ENCODE data around the gene C6orf62. TPM values are rescaled to one million over a fixed set of nuclear protein-coding genes. Genes with fewer than 3 reads are reported as not detected.
A peak's percentile ranks its signal among the peaks of the same experiment; 100 is the strongest.

Gene C6orf62
- polyA plus RNA-seq, 1 of the 3 experiments (the other 2 are of a cell fraction): 36.0 TPM

- TF ChIP-seq MEF2A (IDR thresholded peaks at IDR 0.05; ENCODE audit: borderline replicate concordance, low read depth): no peak
- TF ChIP-seq SMC3 (IDR thresholded peaks at IDR 0.05; ENCODE audit: low read depth, low read length): no peak
- no peak for TF ChIP-seq MXI1 (IDR thresholded peaks at IDR 0.05; ENCODE audit: low read depth, low read length)
- TF ChIP-seq POLR2AphosphoS5 (IDR thresholded peaks at IDR 0.05; ENCODE audit: low read depth, low read length): no peak
- no peak for TF ChIP-seq NFIC (IDR thresholded peaks at IDR 0.05; ENCODE audit: borderline replicate concordance)
- no peak for TF ChIP-seq TEAD4 (IDR thresholded peaks at IDR 0.05; ENCODE audit: borderline replicate concordance, insufficient read depth)
- no peak for TF ChIP-seq RFX5 (IDR thresholded peaks at IDR 0.05; ENCODE audit: low read length)
- TF ChIP-seq GATA2 (CRISPR knock-in tag; IDR thresholded peaks at IDR 0.05): no peak
- TF ChIP-seq PBX3 (IDR thresholded peaks at IDR 0.05): no peak
Measured at GRCh38 chr6:24744911-24745310, 26.0 kb upstream of the C6orf62 start (continued).

- peak overlapping the region in 1 of 2 experiments; percentile 12; a peak in 1 of 4 replicates for H3K4me3 ChIP-seq (ENCODE audit: low read depth in 2 of 2, low read length in 1 of 2)
- no peaks in the 10 kb centered on the region for H4K20me1 ChIP-seq (ENCODE audit: insufficient read depth)
- H3K4me2 ChIP-seq: peak overlapping the region; percentile 72; the same call in 1 of the 2 replicates
- peak overlapping the region; percentile 91 for H2AFZ ChIP-seq (ENCODE audit: low read depth)
- CTCF ChIA-PET: interaction anchor here (1.6 kb wide), 1 partner anchor 11 kb away, joined by 5 read pairs; no protein-coding TSS in a partner anchor
- WGBS (ENCODE audit: low lambda C conversion rate): 92% methylated on average over 3 of the region's 3 CpGs
- peaks cover 0 to 15% of the 10 kb centered on the region in 2 experiments; a peak in 2 of 4 replicates for H3K4me1 ChIP-seq (ENCODE audit: control insufficient read depth in 1 of 2, insufficient read depth in 2 of 2, low read depth in 1 of 2, low read length in 1 of 2)
- peak overlapping the region; percentile 70 to 99; a peak in 3 of 4 replicates for H3K27ac ChIP-seq (ENCODE audit: low read depth in 2 of 2, low read length in 1 of 2)
- peak overlapping the region; percentile 79; the same call in 1 of the 2 replicates for H3K9ac ChIP-seq
- POLR2A ChIA-PET: no interaction called here
- peaks cover 26% of the 10 kb centered on the region for H3F3A ChIP-seq (replicated peaks; ENCODE audit: insufficient read depth)
- no peaks in the 10 kb centered on the region for H3K9me3 ChIP-seq
- H3K36me3 ChIP-seq (replicated peaks in 1 of 2; ENCODE audit: control insufficient read depth in 1 of 2, insufficient read depth in 2 of 2, low read length in 1 of 2): no peaks in the 10 kb centered on the region
- TF ChIP-seq GATA2 (CRISPR knock-in tag; IDR thresholded peaks at IDR 0.05) (no peak), RCOR1 (IDR thresholded peaks at IDR 0.05; ENCODE audit: low read length) (no peak), GABPA (IDR thresholded peaks at IDR 0.05; ENCODE audit: low read depth) (no peak)
- H3K27me3 ChIP-seq (ENCODE audit: insufficient read depth): no peaks in the 10 kb centered on the region
- no peaks in the 10 kb centered on the region for H3K79me2 ChIP-seq (ENCODE audit: insufficient read depth)
- DNase-seq: no peak
- H3K9me2 ChIP-seq: no peaks in the 10 kb centered on the region
Measured at GRCh38 chr6:24743944-24744335, 25.0 kb upstream of the C6orf62 start.

- Histone ChIP-seq H3K9me2 (no peaks in the 10 kb centered on the region), H2AFZ (ENCODE audit: low read depth) (peak overlapping the region; percentile 91), H3K36me3 (replicated peaks in 1 of 2; ENCODE audit: control insufficient read depth in 1 of 2, insufficient read depth in 2 of 2, low read length in 1 of 2) (no peaks in the 10 kb centered on the region), H3K4me2 (peak overlapping the region; percentile 72), H3K9me3 (no peaks in the 10 kb centered on the region), H3F3A (replicated peaks; ENCODE audit: insufficient read depth) (peaks cover 26% of the 10 kb centered on the region), H3K4me3 (ENCODE audit: low read depth in 2 of 2, low read length in 1 of 2) (peak overlapping the region; percentile 13 to 33; a peak in 2 of 4 replicates), H3K4me1 (ENCODE audit: control insufficient read depth in 1 of 2, insufficient read depth in 2 of 2, low read depth in 1 of 2, low read length in 1 of 2) (peaks cover 0 to 15% of the 10 kb centered on the region in 2 experiments; a peak in 2 of 4 replicates), H3K79me2 (ENCODE audit: insufficient read depth) (no peaks in the 10 kb centered on the region), H4K20me1 (ENCODE audit: insufficient read depth) (no peaks in the 10 kb centered on the region), H3K27me3 (ENCODE audit: insufficient read depth) (no peaks in the 10 kb centered on the region), H3K27ac (ENCODE audit: low read depth in 2 of 2, low read length in 1 of 2) (peak overlapping the region; percentile 70 to 99; a peak in 3 of 4 replicates), H3K9ac (peak overlapping the region; percentile 79; the same call in 1 of the 2 replicates)
- ChIA-PET POLR2A (no interaction called here), CTCF (interaction anchor here (1.2 kb wide), 1 partner anchor 222 kb away, joined by 3 read pairs; no protein-coding TSS in a partner anchor)
- 8% methylated on average over 2 of the region's 2 CpGs for WGBS (ENCODE audit: low lambda C conversion rate)
- DNase-seq: no peak
- TF ChIP-seq RFX5 (IDR thresholded peaks at IDR 0.05; ENCODE audit: low read length) (no peak), IRF3 (IDR thresholded peaks at IDR 0.05; ENCODE audit: low read depth, low read length) (no peak), CTCF (IDR thresholded peaks at IDR 0.05) (no peak), MXI1 (IDR thresholded peaks at IDR 0.05; ENCODE audit: low read depth, low read length) (no peak), FOXM1 (IDR thresholded peaks at IDR 0.05; ENCODE audit: low read depth) (no peak; the same call in 1 of the 2 replicates), YY1 (IDR thresholded peaks at IDR 0.05; ENCODE audit: low read depth) (peak; percentile 94), NFIC (IDR thresholded peaks at IDR 0.05; ENCODE audit: borderline replicate concordance) (peak; percentile 76; the same call in 1 of the 2 replicates), REST (IDR thresholded peaks at IDR 0.05; ENCODE audit: low read depth, low read length) (no peak)
Measured at GRCh38 chr6:24743265-24743943, 24.4 kb upstream of the C6orf62 start.
